Body of pancreas (tissue), 4 donors: ENCODE results near the gene KIF18A.

Source experiments
- POLR2A ChIP-seq, 3 donors: fragments of 450-650 bp; IDR thresholded peaks; one replicate each; pipeline ENCODE4 v1.6.1; 2016; ENCODE audit warnings: antibody characterized with exemption in 3 of 3, mild to moderate bottlenecking in 2 of 3
- TF ChIP-seq, protein P1 (sequence below), 7 experiments: fragments of 450-650 bp in 4 of 7; fragments of 200-600 bp in 3 of 7; sonication (generic) in 3 of 7; IDR thresholded peaks; one replicate each; pipeline ENCODE4 v1.5.1; 2016 to 2019; ENCODE audit warnings: antibody characterized with exemption in 7 of 7

DNA sequence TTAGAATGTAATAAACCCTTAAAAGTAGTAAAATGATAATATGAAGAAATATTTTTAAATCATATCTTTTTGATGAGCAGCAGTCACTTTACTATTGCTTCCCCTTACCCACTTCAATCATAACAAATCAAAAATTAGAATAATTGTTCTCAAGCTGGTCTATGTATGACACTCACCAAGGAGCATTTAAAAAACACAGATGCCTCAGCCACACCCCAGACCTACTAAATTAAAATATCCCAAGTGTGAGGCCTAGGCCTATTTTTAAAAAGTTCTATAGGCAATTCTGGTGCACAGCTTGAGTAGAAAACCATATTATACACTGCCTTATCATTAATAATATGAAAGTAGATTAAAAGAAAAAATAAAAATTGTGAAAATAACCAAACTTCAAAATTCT, 15.2 kb downstream of the KIF18A start:
- TF ChIP-seq, protein P1, sequence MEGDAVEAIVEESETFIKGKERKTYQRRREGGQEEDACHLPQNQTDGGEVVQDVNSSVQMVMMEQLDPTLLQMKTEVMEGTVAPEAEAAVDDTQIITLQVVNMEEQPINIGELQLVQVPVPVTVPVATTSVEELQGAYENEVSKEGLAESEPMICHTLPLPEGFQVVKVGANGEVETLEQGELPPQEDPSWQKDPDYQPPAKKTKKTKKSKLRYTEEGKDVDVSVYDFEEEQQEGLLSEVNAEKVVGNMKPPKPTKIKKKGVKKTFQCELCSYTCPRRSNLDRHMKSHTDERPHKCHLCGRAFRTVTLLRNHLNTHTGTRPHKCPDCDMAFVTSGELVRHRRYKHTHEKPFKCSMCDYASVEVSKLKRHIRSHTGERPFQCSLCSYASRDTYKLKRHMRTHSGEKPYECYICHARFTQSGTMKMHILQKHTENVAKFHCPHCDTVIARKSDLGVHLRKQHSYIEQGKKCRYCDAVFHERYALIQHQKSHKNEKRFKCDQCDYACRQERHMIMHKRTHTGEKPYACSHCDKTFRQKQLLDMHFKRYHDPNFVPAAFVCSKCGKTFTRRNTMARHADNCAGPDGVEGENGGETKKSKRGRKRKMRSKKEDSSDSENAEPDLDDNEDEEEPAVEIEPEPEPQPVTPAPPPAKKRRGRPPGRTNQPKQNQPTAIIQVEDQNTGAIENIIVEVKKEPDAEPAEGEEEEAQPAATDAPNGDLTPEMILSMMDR (IDR thresholded peaks at IDR 0.05) = no peak
- no peak for TF ChIP-seq POLR2A (IDR thresholded peaks at IDR 0.05)
